Panc1 (cell line): Measurements from ENCODE around the gene VPS37B. TPM values are rescaled to one million over a fixed set of nuclear protein-coding genes. Genes with fewer than 3 reads are reported as not detected.

Experiments
- ATAC-seq: fragments of 200-7000 bp; cut with Tn5 transposase; 2 replicates; pipeline ENCODE4 v1.9.1; 2020; ENCODE audit warnings: mild to moderate bottlenecking, moderate library complexity
- Bru-seq: library from RNA; stranded (reverse); fragments of 400-500 nt; gene quantifications from one replicate; lab custom pipeline; 2021; lab: Mats Ljungman, UMichigan
- BruChase-seq, 2 experiments: library from RNA; stranded (reverse); fragments of 400-500 nt; gene quantifications; one replicate each; lab custom pipeline; 2021; lab: Mats Ljungman, UMichigan
- BruUV-seq: library from RNA; stranded (reverse); fragments of 400-500 nt; replicated peaks from 2 replicates; lab custom pipeline; 2021; lab: Mats Ljungman, UMichigan
- CTCF ChIA-PET: fragments of 300-600 bp; sonication (Branson Sonifier 250); formaldehyde crosslinking; loops from one replicate; lab custom pipeline; 2022; ENCODE audit warnings: antibody characterized with exemption; lab: Charles Lee
- POLR2A ChIA-PET: fragments of 300-600 bp; sonication (Branson Sonifier 250); formaldehyde crosslinking; loops from one replicate; lab custom pipeline; 2022; ENCODE audit warnings: antibody characterized with exemption; lab: Charles Lee
- DNase-seq: peaks from one replicate; pipeline ENCODE4 v3.0.0-alpha.2; 2010; ENCODE audit warnings: low read depth, low spot score
- H3K27ac ChIP-seq: 2 replicates; pipeline ENCODE4 v1.5.1; 2011; ENCODE audit warnings: mild to moderate bottlenecking, low read length, inconsistent platforms
- H3K27me3 ChIP-seq: fragments of 200-500 bp; sonication (Bioruptor generic); 2 replicates; pipeline ENCODE4 v1.6.0; 2014; ENCODE audit warnings: low read length, inconsistent platforms; ENCODE audit not compliant: control insufficient read depth, insufficient read depth
- H3K36me3 ChIP-seq: fragments of 200-500 bp; sonication (Bioruptor generic); 2 replicates; pipeline ENCODE4 v1.5.1; 2014; ENCODE audit warnings: inconsistent platforms, mild to moderate bottlenecking, low read length, moderate library complexity; ENCODE audit not compliant: control insufficient read depth, insufficient read depth
- H3K4me1 ChIP-seq: 2 replicates; pipeline ENCODE4 v1.5.1; 2011; ENCODE audit warnings: inconsistent platforms, mild to moderate bottlenecking, low read length, moderate library complexity; ENCODE audit not compliant: control insufficient read depth, insufficient read depth
- H3K4me3 ChIP-seq, 2 experiments: 2 replicates each; pipeline ENCODE4 v1.5.1; 2011 to 2012; ENCODE audit warnings: low read depth in 2 of 2, low read length in 2 of 2, mild to moderate bottlenecking in 2 of 2, inconsistent platforms in 1 of 2, moderate library complexity in 1 of 2
- H3K9me3 ChIP-seq: fragments of 200-500 bp; sonication (Bioruptor generic); 2 replicates; pipeline ENCODE4 v1.5.1; 2014; ENCODE audit warnings: low read depth, mild to moderate bottlenecking, inconsistent platforms, low read length, moderate library complexity; ENCODE audit not compliant: control insufficient read depth, insufficient read depth
- POLR2AphosphoS5 ChIP-seq: IDR thresholded peaks from 2 replicates; pipeline ENCODE4 v1.6.1; 2012; ENCODE audit warnings: mild to moderate bottlenecking, low read depth, low read length, moderate library complexity
- SIN3A ChIP-seq: IDR thresholded peaks from 2 replicates; pipeline ENCODE4 v1.6.1; 2012; ENCODE audit warnings: low read depth, mild to moderate bottlenecking, low read length, moderate library complexity, borderline replicate concordance; ENCODE audit not compliant: insufficient read depth
- TCF7L2 ChIP-seq: IDR thresholded peaks from 2 replicates; pipeline ENCODE4 v1.6.1; 2011; ENCODE audit warnings: mild to moderate bottlenecking, low read depth, low read length, inconsistent platforms
- in situ Hi-C: cut with HindIII; loops from 2 replicates; pipeline ENCODE4 v1.10.0; 2016; ENCODE audit warnings: low sequenced_read_pairs, low pct_unique_long_range_greater_than_20kb
- intact Hi-C: fragments of 100-400 bp; cut with micrococcal nuclease; formaldehyde crosslinking; loops from one replicate; pipeline ENCODE4 v1.10.0; 2022; ENCODE audit not compliant: unreplicated experiment
- long read RNA-seq: library from polyadenylated mRNA; unstranded; transcript quantifications from one replicate; pipeline ENCODE4 v2.0.0, GENCODE V29; 2021; ENCODE audit not compliant: unreplicated experiment
- polyA plus RNA-seq: library from polyadenylated mRNA; unstranded; fragments of >200 nt; gene quantifications from one replicate; pipeline ENCODE4 v1.2.1, GENCODE V29; 2012; ENCODE audit warnings: missing spikeins; ENCODE audit not compliant: insufficient read length
- total RNA-seq: library from RNA; stranded (reverse); gene quantifications from one replicate; pipeline ENCODE4 v1.2.1, GENCODE V29; 2021; ENCODE audit not compliant: unreplicated experiment
- TF ChIP-seq, protein P1 (sequence below), 2 experiments: IDR thresholded peaks; 2 replicates each; pipeline ENCODE4 v1.6.1; 2011 to 2012; ENCODE audit warnings: low read depth in 2 of 2, control low read depth in 1 of 2, low read length in 1 of 2, mild to moderate bottlenecking in 1 of 2, moderate library complexity in 1 of 2; ENCODE audit not compliant: insufficient read depth in 1 of 2
- TF ChIP-seq, protein P2 (sequence below): fragments of 450-650 bp; IDR thresholded peaks from 2 replicates; pipeline ENCODE4 v1.5.1; 2017; ENCODE audit warnings: mild to moderate bottlenecking

VPS37B gene
- 76.7 TPM for total RNA-seq
- 70.8 TPM for polyA plus RNA-seq
- Bru-seq, nascent RNA: percentile 96 among the genes with signal in this experiment
- BruChase-seq, experiment 1, labeled RNA remaining after a 2-hour chase: percentile 97 among the genes with signal in this experiment
- percentile 94 among the genes with signal in this experiment for BruChase-seq, experiment 2, labeled RNA remaining after a 6-hour chase
- long read RNA-seq, transcript VPS37B-201 (4 exons, 3,028 nt): major isoform, 54 of 146 reads
- long read RNA-seq, partial matches to known transcripts: 4 of 146 reads
- long read RNA-seq, other reads (novel, unspliced or antisense): 88 of 146 reads

DNA sequence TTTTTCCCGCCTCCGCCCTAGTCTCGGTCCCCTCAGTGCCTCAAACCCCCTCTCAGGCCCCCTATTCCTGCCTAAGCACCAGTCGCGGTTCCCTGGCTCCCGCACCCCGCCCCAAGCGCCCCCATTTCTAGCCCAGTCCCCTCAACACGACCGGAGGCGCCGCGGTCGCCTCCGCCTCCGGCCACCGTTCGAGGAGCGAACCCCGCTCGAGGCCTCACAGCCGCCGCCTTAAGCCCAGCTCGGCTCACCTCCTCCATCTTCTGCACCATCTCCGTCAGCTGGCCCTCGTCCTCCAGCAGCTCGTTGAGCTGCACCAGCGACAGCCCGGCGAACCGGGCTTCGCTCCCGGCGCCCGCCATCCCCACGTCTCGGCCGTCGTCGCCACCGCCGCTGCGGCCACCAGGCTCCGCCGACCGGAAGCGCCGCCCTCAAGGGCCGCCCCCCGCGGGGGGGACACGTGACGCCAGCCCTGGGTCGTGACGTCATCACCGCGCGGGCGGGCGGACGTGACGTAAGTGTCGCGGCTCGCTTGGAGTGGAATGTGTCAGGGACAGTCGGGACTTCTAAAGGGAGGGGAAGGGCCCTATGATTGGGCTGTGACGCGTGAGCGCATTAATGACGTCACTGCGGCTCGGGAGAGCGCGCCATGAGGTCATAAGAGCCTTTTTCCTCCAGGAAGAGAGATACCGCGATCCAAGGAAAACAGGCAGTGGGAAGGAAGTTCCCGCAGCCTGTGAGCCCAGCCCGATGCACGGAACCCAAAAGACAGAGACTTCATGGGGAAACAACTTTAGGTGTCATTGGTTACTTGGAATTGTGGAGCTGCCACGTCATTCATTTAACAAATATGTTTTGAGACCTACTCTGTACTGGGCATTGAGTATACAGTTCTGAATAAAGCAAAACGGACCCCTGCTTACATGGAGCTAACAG is at the start of gene VPS37B:
Gene VPS37B (minus strand): TSS at position 421 of the 933 bp plus-strand sequence. CDS start 62 bp downstream, at position 359.
- no TSS peak for BruUV-seq
- ChIA-PET CTCF (no interaction called here), POLR2A (interaction anchor here (0.7 kb wide), 2 partner anchors 352 to 653 kb away, joined by 3 read pairs; no protein-coding TSS in a partner anchor)
- Histone ChIP-seq H3K4me1 (peaks cover 43% of the 10 kb centered on the region), H3K4me3 (peak within 1 kb of the TSS; percentile 78 to 91), H3K27me3 (no peaks in the 10 kb centered on the region), H3K36me3 (peaks cover 2% of the 10 kb centered on the region), H3K27ac (peak within 1 kb of the TSS; percentile 100), H3K9me3 (no peaks in the 10 kb centered on the region)
- DNase-seq (no peak), ATAC-seq (peak; percentile 66)
- in situ Hi-C loops (no loop called here), intact Hi-C loops (loop anchor here (5.0 kb wide), 1 partner anchor 46 kb away; no protein-coding TSS in a partner anchor)
- TF ChIP-seq SIN3A (no peak), POLR2AphosphoS5 (peak; percentile 81), TCF7L2 (peak; percentile 97)
- TF ChIP-seq, protein P1, sequence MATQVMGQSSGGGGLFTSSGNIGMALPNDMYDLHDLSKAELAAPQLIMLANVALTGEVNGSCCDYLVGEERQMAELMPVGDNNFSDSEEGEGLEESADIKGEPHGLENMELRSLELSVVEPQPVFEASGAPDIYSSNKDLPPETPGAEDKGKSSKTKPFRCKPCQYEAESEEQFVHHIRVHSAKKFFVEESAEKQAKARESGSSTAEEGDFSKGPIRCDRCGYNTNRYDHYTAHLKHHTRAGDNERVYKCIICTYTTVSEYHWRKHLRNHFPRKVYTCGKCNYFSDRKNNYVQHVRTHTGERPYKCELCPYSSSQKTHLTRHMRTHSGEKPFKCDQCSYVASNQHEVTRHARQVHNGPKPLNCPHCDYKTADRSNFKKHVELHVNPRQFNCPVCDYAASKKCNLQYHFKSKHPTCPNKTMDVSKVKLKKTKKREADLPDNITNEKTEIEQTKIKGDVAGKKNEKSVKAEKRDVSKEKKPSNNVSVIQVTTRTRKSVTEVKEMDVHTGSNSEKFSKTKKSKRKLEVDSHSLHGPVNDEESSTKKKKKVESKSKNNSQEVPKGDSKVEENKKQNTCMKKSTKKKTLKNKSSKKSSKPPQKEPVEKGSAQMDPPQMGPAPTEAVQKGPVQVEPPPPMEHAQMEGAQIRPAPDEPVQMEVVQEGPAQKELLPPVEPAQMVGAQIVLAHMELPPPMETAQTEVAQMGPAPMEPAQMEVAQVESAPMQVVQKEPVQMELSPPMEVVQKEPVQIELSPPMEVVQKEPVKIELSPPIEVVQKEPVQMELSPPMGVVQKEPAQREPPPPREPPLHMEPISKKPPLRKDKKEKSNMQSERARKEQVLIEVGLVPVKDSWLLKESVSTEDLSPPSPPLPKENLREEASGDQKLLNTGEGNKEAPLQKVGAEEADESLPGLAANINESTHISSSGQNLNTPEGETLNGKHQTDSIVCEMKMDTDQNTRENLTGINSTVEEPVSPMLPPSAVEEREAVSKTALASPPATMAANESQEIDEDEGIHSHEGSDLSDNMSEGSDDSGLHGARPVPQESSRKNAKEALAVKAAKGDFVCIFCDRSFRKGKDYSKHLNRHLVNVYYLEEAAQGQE (IDR thresholded peaks at IDR 0.05; ENCODE audit: insufficient read depth in 1 of 2, low read depth in 2 of 2, low read length in 1 of 2): 0 out of 4 replicates have a peak, but pooled peaks of 1 of the 2 experiments have one; percentile 42
- TF ChIP-seq, protein P2, sequence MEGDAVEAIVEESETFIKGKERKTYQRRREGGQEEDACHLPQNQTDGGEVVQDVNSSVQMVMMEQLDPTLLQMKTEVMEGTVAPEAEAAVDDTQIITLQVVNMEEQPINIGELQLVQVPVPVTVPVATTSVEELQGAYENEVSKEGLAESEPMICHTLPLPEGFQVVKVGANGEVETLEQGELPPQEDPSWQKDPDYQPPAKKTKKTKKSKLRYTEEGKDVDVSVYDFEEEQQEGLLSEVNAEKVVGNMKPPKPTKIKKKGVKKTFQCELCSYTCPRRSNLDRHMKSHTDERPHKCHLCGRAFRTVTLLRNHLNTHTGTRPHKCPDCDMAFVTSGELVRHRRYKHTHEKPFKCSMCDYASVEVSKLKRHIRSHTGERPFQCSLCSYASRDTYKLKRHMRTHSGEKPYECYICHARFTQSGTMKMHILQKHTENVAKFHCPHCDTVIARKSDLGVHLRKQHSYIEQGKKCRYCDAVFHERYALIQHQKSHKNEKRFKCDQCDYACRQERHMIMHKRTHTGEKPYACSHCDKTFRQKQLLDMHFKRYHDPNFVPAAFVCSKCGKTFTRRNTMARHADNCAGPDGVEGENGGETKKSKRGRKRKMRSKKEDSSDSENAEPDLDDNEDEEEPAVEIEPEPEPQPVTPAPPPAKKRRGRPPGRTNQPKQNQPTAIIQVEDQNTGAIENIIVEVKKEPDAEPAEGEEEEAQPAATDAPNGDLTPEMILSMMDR: no peak
